SJSA1 (cell line): ENCODE data around the gene SAMD3. TPM values are rescaled to one million over a fixed set of nuclear protein-coding genes. Genes with fewer than 3 reads are reported as not detected.

Experiments
- total RNA-seq: library from RNA; depleted of rRNA; stranded (reverse); fragments of >200 nt; shearing (Covaris generic); gene quantifications from 2 replicates; pipeline ENCODE4 v1.2.3, GENCODE V29; 2014; rRNA removed

Gene SAMD3
- total RNA-seq, 1 experiment from 2014 or later, result 0.29 TPM

Other genes starting within 250 kb of the SAMD3 start
- 12.3 and 24.7 TPM in 2 replicates for gene L3MBTL3, start 204.4 kb downstream of the SAMD3 start, total RNA-seq
- 6.4 and 12.3 TPM in 2 replicates for gene TMEM200A, start 143.1 kb upstream of the SAMD3 start, total RNA-seq